Central memory CD8-positive, alpha-beta T cell (primary cell): ENCODE results near the gene LMX1A.

Source experiments
- ATAC-seq: fragments of 150-1000 bp; cut with Tn5 transposase; replicated peaks from 2 replicates; pipeline ENCODE4 v1.10.0; 2022; ENCODE audit warnings: mild to moderate bottlenecking, moderate FRiP score, moderate number of reproducible peaks; ENCODE audit not compliant: poor library complexity, severe bottlenecking; ENCODE audit errors: extremely low read depth
- DNase-seq, 2 donors: peaks; one replicate each; pipeline ENCODE4 v3.0.0; 2021; ENCODE audit warnings: low spot score in 2 of 2
- H3K27ac Mint-ChIP-seq: one replicate; pipeline ENCODE4 v1.8.0; 2022; ENCODE audit warnings: low read depth, mild to moderate bottlenecking, moderate library complexity, mixed read lengths
- H3K27me3 Mint-ChIP-seq: one replicate; pipeline ENCODE4 v1.8.0; 2022; ENCODE audit warnings: mixed read lengths
- H3K36me3 Mint-ChIP-seq: one replicate; pipeline ENCODE4 v1.8.0; 2022; ENCODE audit warnings: mild to moderate bottlenecking, moderate library complexity, mixed read lengths; ENCODE audit not compliant: insufficient read depth
- H3K4me1 Mint-ChIP-seq: one replicate; pipeline ENCODE4 v1.8.0; 2022; ENCODE audit warnings: mixed read lengths
- H3K4me3 Mint-ChIP-seq: one replicate; pipeline ENCODE4 v1.8.0; 2022; ENCODE audit warnings: mild to moderate bottlenecking, moderate library complexity, mixed read lengths
- H3K9me3 Mint-ChIP-seq: one replicate; pipeline ENCODE4 v1.8.0; 2022; ENCODE audit warnings: mixed read lengths

Gene LMX1A

GRCh38 chr1:165355139-165355976, 1.2 kb downstream of the LMX1A start:
- ATAC-seq: no peak
- no peak for DNase-seq
- Mint-ChIP-seq H3K27ac (no peak overlapping the region), H3K4me1 (no peaks in the 10 kb centered on the region), H3K9me3 (no peaks in the 10 kb centered on the region), H3K4me3 (no peak overlapping the region), H3K36me3 (peaks cover 4% of the 10 kb centered on the region), H3K27me3 (peaks cover 91% of the 10 kb centered on the region)

DNA sequence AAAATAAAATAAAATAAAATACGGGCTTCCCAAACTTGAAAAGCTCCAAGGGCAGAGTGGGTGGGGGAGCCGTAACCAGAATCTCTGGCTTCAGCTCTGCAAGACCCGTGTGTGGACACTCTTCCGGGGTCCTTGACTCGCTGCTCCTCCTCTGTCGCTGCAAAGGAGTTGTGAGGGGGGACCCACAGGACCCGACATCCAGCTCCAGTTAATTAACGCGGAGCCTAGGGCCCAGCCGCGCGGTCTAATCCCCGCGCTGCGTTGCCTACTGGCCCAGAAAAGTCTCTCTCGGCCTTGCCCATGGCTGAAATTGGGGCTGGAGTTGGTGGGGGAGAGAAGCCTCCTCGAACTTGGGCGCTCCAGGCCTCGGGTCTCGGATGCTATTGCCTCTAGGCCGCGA, 1.8 kb downstream of the LMX1A start:
- peaks cover 91% of the 10 kb centered on the region for H3K27me3 Mint-ChIP-seq
- H3K4me3 Mint-ChIP-seq: no peak overlapping the region
- peaks cover 4% of the 10 kb centered on the region for H3K36me3 Mint-ChIP-seq
- H3K9me3 Mint-ChIP-seq: no peaks in the 10 kb centered on the region
- H3K4me1 Mint-ChIP-seq: no peaks in the 10 kb centered on the region
- H3K27ac Mint-ChIP-seq: no peak overlapping the region
- DNase-seq: no peak
- no peak for ATAC-seq

GRCh38 chr1:165353731-165354671, 2.5 kb downstream of the LMX1A start:
- peaks cover 91% of the 10 kb centered on the region for H3K27me3 Mint-ChIP-seq
- no peaks in the 10 kb centered on the region for H3K4me1 Mint-ChIP-seq
- H3K27ac Mint-ChIP-seq: no peak overlapping the region
- H3K36me3 Mint-ChIP-seq: peaks cover 4% of the 10 kb centered on the region
- no peak overlapping the region for H3K4me3 Mint-ChIP-seq
- H3K9me3 Mint-ChIP-seq: no peaks in the 10 kb centered on the region
- DNase-seq (no peak), ATAC-seq (no peak)

DNA sequence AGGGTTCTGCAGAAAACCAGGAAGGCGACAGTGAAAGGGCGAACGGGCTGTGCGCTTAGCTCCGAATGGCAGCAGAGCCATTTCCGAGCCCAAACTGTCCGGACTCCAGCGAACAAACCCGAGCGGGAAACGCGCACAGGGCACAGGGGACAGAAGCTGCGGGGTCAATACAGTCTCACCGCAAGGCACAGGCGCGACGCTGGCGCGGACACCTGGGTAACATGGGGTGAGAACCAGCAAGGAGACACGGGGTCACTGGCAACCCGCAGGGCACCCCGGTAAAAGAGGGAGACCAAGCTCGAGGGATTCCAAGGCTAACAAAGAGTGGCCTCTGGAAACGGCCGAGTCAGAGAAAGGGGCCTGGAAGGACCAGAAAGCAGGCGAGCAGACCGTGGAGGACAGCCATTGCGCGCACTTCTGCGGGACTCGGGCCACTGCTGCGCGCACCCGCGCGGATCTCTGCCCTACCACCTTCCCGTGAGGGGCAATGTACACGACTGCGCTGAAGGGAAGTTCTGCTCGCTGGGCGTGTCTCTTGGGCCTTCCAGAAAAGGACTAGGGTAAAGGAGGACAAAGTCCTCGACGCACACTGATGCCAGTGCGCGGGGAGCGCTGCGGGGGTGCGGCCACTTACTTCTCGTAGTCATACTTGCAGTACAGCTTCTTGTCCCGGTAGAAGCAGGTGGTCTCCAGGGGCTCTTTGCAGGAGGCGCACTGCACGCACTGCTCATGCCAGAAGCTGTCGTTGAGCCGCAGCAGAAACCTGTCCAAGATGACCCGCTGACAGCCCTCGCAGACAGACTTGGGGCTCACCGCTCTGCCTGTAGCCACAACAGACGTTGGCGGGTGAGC, 3.8 kb downstream of the LMX1A start:
- Mint-ChIP-seq H3K27ac (no peak overlapping the region), H3K4me1 (no peaks in the 10 kb centered on the region), H3K27me3 (peaks cover 93% of the 10 kb centered on the region), H3K9me3 (no peaks in the 10 kb centered on the region), H3K4me3 (no peak overlapping the region), H3K36me3 (peaks cover 4% of the 10 kb centered on the region)
- DNase-seq (no peak), ATAC-seq (no peak)

DNA sequence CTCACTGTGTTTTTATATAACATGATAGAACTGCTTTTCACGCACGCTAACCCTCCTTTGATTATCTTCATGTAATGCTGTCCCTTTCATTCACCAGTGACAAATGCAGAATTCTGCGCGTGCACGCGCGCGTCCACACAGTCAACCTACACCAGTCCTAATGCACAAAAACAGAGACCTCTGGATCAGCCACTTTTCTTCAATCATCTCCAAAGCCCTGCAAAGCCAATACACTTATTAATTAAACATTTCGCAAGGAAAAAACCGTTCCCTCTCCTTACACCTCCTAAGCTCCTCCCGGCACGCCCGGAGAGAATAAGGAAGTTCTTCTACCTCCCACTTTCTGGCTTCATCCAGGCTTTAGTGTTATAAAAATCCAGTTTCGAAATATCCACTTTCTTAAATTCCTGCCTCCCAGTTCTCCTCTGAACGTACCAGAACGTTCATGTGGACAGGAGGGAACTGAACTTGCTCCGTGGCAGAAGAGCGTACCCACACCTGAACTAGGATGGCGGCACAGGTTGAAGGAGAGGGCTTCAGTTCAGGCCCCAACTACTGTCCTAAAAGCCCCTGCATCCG, 4.6 kb downstream of the LMX1A start:
- H3K4me1 Mint-ChIP-seq: no peaks in the 10 kb centered on the region
- H3K27ac Mint-ChIP-seq: no peak overlapping the region
- ATAC-seq (no peak), DNase-seq (no peak)
- H3K27me3 Mint-ChIP-seq: peaks cover 93% of the 10 kb centered on the region
- H3K9me3 Mint-ChIP-seq: no peaks in the 10 kb centered on the region
- no peak overlapping the region for H3K4me3 Mint-ChIP-seq
- peaks cover 4% of the 10 kb centered on the region for H3K36me3 Mint-ChIP-seq

DNA sequence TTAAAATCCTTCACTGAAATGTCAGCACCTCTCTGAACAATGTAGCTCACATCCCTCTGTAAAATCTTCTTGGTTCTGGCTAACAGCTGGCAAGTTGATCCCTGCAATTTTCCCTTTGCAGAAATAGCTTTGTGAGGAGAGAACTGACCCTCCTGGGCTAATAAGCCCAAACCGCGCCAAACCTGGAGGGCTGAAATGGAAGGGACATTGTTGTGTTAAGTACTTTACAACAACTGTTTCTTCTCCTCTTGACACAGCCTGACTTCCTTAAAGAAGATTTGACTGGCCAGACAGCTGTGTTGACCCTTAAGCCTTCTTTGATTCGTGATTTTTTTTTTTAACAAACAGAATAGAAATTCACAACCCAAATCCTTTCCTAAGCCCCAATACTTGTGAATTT, 5.7 kb downstream of the LMX1A start:
- no peak for ATAC-seq
- H3K4me1 Mint-ChIP-seq: no peaks in the 10 kb centered on the region

DNA sequence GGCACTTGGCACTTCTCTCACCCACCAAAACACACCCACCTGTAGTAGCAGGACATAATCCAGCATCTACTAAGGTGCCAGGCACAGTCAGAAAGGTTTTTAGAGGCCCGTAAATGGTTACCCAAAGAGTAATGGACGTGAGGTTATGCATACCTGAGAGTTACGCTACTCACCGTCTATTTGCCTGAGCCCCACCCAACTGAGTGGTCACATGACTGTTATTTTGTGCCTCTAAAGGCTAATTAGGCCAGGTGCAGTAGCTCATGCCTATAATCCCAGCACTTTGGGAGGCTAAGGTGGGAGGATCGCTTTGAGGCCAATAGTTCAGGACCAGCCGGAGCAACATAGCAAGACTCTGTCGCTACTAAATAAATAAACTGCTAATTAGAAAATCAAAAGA, 11.0 kb downstream of the LMX1A start:
- Mint-ChIP-seq H3K27me3 (peaks cover 93% of the 10 kb centered on the region), H3K4me1 (no peaks in the 10 kb centered on the region), H3K36me3 (no peaks in the 10 kb centered on the region), H3K4me3 (no peak overlapping the region), H3K27ac (no peak overlapping the region), H3K9me3 (peaks cover 5% of the 10 kb centered on the region)
- DNase-seq: no peak
- no peak for ATAC-seq

More for the DNA sequence above, 5.7 kb downstream of the LMX1A start:
- no peak overlapping the region for H3K27ac Mint-ChIP-seq
- H3K27me3 Mint-ChIP-seq: peaks cover 100% of the 10 kb centered on the region
- peaks cover 2% of the 10 kb centered on the region for H3K36me3 Mint-ChIP-seq
- no peaks in the 10 kb centered on the region for H3K9me3 Mint-ChIP-seq
- H3K4me3 Mint-ChIP-seq: no peak overlapping the region
- DNase-seq: no peak

DNA sequence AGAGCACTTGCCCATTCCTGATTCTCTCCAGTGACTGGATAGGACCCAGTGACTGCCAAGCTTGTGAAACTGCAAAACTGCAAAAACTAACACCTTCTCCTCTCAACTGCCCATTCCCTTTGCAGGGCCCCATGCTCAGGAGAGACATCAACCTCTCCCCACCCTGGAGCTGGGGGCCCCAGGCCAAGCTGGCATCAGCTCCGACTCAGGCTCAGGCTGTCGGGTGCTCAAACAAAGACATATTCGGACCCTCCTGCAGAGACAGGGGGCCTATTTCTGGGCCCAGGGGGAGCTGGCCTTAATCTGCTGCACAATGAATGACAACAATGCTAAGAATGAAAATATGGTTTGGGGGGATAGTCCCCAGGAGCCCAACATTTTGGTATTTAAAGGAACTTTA, 11.8 kb downstream of the LMX1A start:
- no peak for DNase-seq
- no peaks in the 10 kb centered on the region for H3K36me3 Mint-ChIP-seq
- H3K4me3 Mint-ChIP-seq: no peak overlapping the region
- H3K9me3 Mint-ChIP-seq: peaks cover 5% of the 10 kb centered on the region
- H3K4me1 Mint-ChIP-seq: no peaks in the 10 kb centered on the region
- no peak for ATAC-seq
- H3K27ac Mint-ChIP-seq: no peak overlapping the region
- H3K27me3 Mint-ChIP-seq: peaks cover 93% of the 10 kb centered on the region

DNA sequence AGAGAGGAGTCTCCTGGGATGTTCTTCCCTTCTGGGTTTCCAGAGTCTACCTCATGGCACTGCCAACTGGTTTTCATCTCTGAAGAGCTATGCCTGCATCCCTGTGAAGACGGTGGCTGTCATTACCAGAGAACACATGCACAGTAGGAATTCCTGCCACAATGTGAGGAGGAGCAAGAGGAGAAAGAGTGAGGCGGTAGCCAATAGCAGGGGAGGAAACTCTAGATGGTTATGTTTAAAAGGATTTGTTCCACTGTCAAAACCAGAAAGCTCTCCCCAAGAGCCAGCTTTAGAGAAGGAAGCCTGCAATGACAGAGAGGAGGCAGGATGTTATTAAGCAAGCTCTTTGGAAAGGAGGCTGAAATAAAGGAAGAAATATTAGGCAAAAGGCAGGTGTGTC, 12.3 kb downstream of the LMX1A start:
- no peak for DNase-seq
- no peak overlapping the region for H3K4me3 Mint-ChIP-seq
- H3K27me3 Mint-ChIP-seq: peaks cover 93% of the 10 kb centered on the region
- no peaks in the 10 kb centered on the region for H3K36me3 Mint-ChIP-seq
- peaks cover 5% of the 10 kb centered on the region for H3K9me3 Mint-ChIP-seq
- H3K27ac Mint-ChIP-seq: no peak overlapping the region
- no peak for ATAC-seq
- H3K4me1 Mint-ChIP-seq: no peaks in the 10 kb centered on the region

DNA sequence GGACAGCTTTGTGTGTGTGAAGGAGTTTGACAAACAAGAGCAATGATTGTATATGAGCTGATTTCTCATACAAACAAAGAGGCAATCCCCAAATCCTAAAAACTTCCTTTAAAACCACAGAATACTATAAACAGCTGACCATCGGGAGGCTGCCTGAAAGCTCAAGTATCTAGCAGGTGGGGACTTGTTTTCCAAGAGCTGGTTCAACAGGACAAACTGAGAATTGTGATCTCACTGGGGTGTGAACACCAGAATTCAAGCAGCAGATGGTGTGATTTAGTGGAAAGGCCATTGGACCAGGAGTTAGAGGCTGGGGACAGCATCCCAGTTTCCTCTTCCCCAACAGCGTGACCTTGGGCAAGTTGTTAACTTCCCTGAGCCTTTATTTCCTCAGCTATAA, 13.9 kb downstream of the LMX1A start:
- Mint-ChIP-seq H3K9me3 (peaks cover 5% of the 10 kb centered on the region), H3K4me1 (no peaks in the 10 kb centered on the region), H3K27ac (no peak overlapping the region), H3K27me3 (peaks cover 85% of the 10 kb centered on the region), H3K4me3 (no peak overlapping the region), H3K36me3 (no peaks in the 10 kb centered on the region)
- ATAC-seq (no peak), DNase-seq (no peak)

- Mint-ChIP-seq H3K27ac (no peak overlapping the region), H3K4me3 (no peak overlapping the region), H3K36me3 (no peaks in the 10 kb centered on the region), H3K27me3 (peaks cover 81% of the 10 kb centered on the region), H3K9me3 (peaks cover 5% of the 10 kb centered on the region), H3K4me1 (no peaks in the 10 kb centered on the region)
- DNase-seq: no peak
- ATAC-seq: no peak
Observed at GRCh38 chr1:165342168-165342567, 14.3 kb downstream of the LMX1A start.

DNA sequence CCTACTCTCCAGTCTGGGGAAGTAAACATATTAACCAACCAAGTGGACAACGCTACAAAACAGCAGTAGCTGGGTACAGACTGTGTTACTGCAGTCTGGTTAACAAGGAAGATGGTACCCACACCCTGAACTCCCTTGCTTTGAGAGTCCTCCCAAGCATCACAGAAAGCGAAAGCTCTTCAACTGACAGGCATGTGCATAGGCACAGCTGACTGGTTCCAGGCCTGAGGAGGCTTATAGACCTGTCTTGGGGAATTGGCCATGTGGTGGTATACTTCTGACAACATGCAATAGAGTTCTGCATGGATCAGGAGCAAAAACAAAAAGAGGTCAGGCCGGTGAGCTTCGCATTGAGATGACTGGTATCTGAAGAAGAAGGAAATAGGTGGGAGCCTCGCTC, 17.4 kb downstream of the LMX1A start:
- no peaks in the 10 kb centered on the region for H3K36me3 Mint-ChIP-seq
- no peak for DNase-seq
- H3K27me3 Mint-ChIP-seq: peaks cover 52% of the 10 kb centered on the region
- H3K4me1 Mint-ChIP-seq: no peaks in the 10 kb centered on the region
- peaks cover 5% of the 10 kb centered on the region for H3K9me3 Mint-ChIP-seq
- H3K27ac Mint-ChIP-seq: no peak overlapping the region
- ATAC-seq: no peak
- H3K4me3 Mint-ChIP-seq: no peak overlapping the region
